ENCODE data around the gene GATA2.

DNA sequence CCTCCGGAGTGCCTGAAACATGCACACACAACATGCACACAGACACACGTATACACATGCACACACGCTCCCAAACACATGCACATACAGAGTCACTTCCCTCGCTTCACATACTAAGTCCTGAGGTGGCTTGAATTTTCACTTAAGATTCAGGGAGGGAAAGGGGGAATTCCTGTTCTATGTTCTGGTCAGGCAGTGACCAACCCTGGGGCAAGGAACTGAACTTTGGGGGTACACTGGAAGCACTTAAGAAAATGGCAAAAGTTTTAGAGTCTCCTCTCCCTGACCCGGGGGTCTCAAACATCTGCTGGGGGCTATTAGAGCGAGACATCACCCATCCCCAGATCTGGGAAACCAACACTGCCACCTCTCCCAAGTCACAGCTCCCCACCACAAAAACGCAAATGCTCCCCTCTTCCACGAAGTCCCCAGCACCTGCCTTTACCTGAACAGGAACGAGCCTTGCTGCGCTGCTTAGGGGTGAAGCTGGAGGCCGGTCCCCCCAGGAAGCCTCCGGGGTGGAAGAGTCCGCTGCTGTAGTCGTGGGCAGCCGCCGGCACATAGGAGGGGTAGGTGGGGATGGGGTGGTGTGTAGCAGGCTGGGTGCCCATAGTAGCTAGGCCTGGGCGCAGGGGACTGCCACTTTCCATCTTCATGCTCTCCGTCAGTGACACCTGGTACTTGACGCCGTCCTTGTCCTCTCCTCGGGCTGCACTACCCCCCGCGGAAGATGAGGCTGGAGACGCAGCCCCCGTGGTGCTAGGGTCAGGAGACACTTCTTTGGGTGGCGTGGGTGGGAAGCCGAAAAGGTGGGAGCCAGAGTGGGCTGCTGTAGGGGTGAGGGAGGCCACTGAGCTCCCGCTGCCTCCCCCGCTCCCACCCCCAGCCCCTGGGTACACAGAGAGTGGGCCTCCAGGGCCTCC lies 7.5 kb downstream of the GATA2 start:
- no peak for TF ChIP-seq EZH2 (IDR thresholded peaks at IDR 0.05; ENCODE audit: borderline replicate concordance, insufficient read depth, low read depth, low read length, poor library complexity, severe bottlenecking)
- TF ChIP-seq, protein P1, sequence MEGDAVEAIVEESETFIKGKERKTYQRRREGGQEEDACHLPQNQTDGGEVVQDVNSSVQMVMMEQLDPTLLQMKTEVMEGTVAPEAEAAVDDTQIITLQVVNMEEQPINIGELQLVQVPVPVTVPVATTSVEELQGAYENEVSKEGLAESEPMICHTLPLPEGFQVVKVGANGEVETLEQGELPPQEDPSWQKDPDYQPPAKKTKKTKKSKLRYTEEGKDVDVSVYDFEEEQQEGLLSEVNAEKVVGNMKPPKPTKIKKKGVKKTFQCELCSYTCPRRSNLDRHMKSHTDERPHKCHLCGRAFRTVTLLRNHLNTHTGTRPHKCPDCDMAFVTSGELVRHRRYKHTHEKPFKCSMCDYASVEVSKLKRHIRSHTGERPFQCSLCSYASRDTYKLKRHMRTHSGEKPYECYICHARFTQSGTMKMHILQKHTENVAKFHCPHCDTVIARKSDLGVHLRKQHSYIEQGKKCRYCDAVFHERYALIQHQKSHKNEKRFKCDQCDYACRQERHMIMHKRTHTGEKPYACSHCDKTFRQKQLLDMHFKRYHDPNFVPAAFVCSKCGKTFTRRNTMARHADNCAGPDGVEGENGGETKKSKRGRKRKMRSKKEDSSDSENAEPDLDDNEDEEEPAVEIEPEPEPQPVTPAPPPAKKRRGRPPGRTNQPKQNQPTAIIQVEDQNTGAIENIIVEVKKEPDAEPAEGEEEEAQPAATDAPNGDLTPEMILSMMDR (IDR thresholded peaks at IDR 0.05), result no peak

Measured in B cell (primary cell).